ENCODE measurements around the gene SUPT20H. TPM values are rescaled to one million over a fixed set of nuclear protein-coding genes. Genes with fewer than 3 reads are reported as not detected.

The SUPT20H gene
- total and polyA plus RNA-seq, 2 donors from 2014 or later: 20.7 to 61.6 TPM

DNA sequence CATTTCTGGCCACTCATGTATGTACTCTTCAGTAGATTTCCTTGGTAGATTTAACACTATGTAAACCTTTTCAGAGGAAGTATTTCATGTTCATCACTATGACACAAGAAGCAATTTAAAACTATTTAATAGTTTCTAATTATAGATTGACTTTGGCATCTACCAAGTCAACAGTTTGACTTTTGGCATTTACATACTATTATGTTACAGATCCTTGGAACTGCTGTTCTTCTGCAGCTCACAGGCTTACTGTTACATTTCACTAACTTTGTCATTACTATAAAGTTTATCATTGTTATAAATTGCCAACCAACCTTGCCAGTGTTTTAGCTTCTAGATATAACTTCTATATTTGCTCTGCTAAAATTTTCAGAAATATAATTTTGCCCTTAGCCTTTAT, 18.7 kb downstream of the SUPT20H start:
- Histone ChIP-seq H3K36me3 (ENCODE audit: control insufficient read depth in 2 of 3, insufficient read depth in 3 of 3, low read length in 3 of 3) (peaks cover 14 to 42% (median 21%) of the 10 kb centered on the region in 3 donors), H3K27ac (ENCODE audit: low read depth in 2 of 2, low read length in 2 of 2) (no peak overlapping the region), H3K27me3 (ENCODE audit: control insufficient read depth, insufficient read depth, low read length) (no peaks in the 10 kb centered on the region), H3K4me1 (ENCODE audit: control insufficient read depth in 2 of 3, insufficient read depth in 2 of 3, low read depth in 1 of 3, low read length in 3 of 3) (no peaks in the 10 kb centered on the region), H3K9ac (ENCODE audit: low read length in 3 of 3) (no peak overlapping the region), H3K4me3 (ENCODE audit: low read length in 3 of 3) (no peak overlapping the region), H3K9me3 (ENCODE audit: control insufficient read depth in 2 of 3, insufficient read depth in 1 of 3, low read length in 3 of 3) (no peaks in the 10 kb centered on the region)
- FAIRE-seq (no peak), DNase-seq (no peak)
- intact Hi-C loops (cut with DNase I): no loop called here
- TF ChIP-seq, protein P1, sequence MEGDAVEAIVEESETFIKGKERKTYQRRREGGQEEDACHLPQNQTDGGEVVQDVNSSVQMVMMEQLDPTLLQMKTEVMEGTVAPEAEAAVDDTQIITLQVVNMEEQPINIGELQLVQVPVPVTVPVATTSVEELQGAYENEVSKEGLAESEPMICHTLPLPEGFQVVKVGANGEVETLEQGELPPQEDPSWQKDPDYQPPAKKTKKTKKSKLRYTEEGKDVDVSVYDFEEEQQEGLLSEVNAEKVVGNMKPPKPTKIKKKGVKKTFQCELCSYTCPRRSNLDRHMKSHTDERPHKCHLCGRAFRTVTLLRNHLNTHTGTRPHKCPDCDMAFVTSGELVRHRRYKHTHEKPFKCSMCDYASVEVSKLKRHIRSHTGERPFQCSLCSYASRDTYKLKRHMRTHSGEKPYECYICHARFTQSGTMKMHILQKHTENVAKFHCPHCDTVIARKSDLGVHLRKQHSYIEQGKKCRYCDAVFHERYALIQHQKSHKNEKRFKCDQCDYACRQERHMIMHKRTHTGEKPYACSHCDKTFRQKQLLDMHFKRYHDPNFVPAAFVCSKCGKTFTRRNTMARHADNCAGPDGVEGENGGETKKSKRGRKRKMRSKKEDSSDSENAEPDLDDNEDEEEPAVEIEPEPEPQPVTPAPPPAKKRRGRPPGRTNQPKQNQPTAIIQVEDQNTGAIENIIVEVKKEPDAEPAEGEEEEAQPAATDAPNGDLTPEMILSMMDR (IDR thresholded peaks at IDR 0.05; ENCODE audit: borderline replicate concordance, extremely low read depth, insufficient read depth): no peak

DNA sequence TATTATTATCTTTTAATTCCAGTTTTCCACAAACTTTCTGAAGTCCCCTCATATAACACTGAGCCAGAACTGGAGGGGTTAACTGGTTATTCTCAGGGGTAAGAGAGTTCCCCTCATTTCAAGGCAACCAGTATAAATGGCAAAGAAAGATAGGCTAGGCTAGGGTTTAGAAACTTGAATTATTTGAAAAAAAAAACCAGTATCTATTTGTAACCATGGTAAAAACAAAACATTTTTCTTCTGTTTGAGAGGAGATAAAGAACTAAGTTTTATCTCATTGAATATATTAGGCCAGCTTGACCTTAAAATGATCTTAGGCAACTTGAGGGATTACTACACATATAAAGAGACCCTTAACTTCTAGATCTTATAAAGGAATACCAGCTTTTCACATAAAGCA, 19.6 kb downstream of the SUPT20H start:
- no peaks in the 10 kb centered on the region for H3K4me1 ChIP-seq (ENCODE audit: control insufficient read depth in 2 of 3, insufficient read depth in 2 of 3, low read depth in 1 of 3, low read length in 3 of 3)
- DNase-seq (no peak), FAIRE-seq (no peak)
- no peaks in the 10 kb centered on the region for H3K9me3 ChIP-seq (ENCODE audit: control insufficient read depth in 2 of 3, insufficient read depth in 1 of 3, low read length in 3 of 3)
- no peak overlapping the region for H3K27ac ChIP-seq (ENCODE audit: low read depth in 2 of 2, low read length in 2 of 2)
- H3K27me3 ChIP-seq (ENCODE audit: control insufficient read depth, insufficient read depth, low read length): no peaks in the 10 kb centered on the region
- intact Hi-C loops (cut with DNase I): no loop called here
- no peak overlapping the region for H3K4me3 ChIP-seq (ENCODE audit: low read length in 3 of 3)
- TF ChIP-seq, protein P1 (IDR thresholded peaks at IDR 0.05; ENCODE audit: borderline replicate concordance, extremely low read depth, insufficient read depth): no peak
- H3K9ac ChIP-seq (ENCODE audit: low read length in 3 of 3): no peak overlapping the region
- H3K36me3 ChIP-seq (ENCODE audit: control insufficient read depth in 2 of 3, insufficient read depth in 3 of 3, low read length in 3 of 3): peaks cover 18 to 47% (median 26%) of the 10 kb centered on the region in 3 donors

DNA sequence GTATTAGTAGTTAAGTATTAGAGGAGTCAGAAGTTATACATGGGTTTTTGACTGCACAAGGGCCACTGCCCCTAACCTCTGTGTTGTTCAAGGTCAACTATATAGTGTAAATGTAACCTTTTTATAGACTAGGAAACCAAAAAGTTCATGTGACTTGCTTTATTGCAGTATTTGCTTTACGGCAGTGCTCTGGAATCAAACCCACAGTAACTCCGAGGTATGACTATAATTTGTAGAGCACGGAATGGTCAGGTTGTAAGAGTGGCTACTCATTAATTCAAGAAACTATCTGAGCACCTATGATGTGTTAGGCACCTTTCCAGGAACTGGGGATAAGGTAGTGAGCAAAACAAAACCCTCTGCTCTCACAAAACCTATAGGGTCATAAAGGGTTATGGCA, 22.2 kb downstream of the SUPT20H start:
- H3K9ac ChIP-seq (ENCODE audit: low read length in 3 of 3): no peak overlapping the region
- no peak for FAIRE-seq
- H3K9me3 ChIP-seq (ENCODE audit: control insufficient read depth in 2 of 3, insufficient read depth in 1 of 3, low read length in 3 of 3): no peaks in the 10 kb centered on the region
- H3K36me3 ChIP-seq (ENCODE audit: control insufficient read depth in 2 of 3, insufficient read depth in 3 of 3, low read length in 3 of 3): peaks cover 17 to 39% (median 30%) of the 10 kb centered on the region in 3 donors
- H3K27ac ChIP-seq (ENCODE audit: low read depth in 2 of 2, low read length in 2 of 2): no peak overlapping the region
- no peak for DNase-seq
- TF ChIP-seq, protein P1 (IDR thresholded peaks at IDR 0.05; ENCODE audit: borderline replicate concordance, extremely low read depth, insufficient read depth): no peak
- H3K4me3 ChIP-seq (ENCODE audit: low read length in 3 of 3): no peak overlapping the region
- H3K27me3 ChIP-seq (ENCODE audit: control insufficient read depth, insufficient read depth, low read length): no peaks in the 10 kb centered on the region
- no peaks in the 10 kb centered on the region for H3K4me1 ChIP-seq (ENCODE audit: control insufficient read depth in 2 of 3, insufficient read depth in 2 of 3, low read depth in 1 of 3, low read length in 3 of 3)
- intact Hi-C loops (cut with DNase I): no loop called here

DNA sequence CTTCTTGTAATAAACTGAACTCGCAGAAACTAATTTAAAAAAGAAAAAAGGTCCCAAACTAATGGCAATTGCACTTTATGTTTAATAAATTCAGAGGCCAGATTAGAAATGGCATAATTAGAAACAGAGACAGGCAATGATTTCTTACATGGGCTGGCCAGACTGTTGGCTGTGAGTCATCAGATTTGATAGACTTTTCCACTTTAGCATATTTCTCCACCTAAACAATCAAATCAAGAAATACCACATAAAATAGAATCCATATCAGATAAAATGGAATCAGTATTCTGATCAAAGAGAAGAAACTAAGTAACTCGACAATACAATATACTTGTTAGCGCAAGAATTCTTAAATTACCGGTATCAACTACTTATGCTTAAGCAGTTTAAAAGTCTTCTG, 29.9 kb downstream of the SUPT20H start:
- H3K4me3 ChIP-seq (ENCODE audit: low read length in 3 of 3): no peak overlapping the region
- peaks cover 13 to 48% (median 35%) of the 10 kb centered on the region in 3 donors for H3K36me3 ChIP-seq (ENCODE audit: control insufficient read depth in 2 of 3, insufficient read depth in 3 of 3, low read length in 3 of 3)
- no peaks in the 10 kb centered on the region for H3K27me3 ChIP-seq (ENCODE audit: control insufficient read depth, insufficient read depth, low read length)
- no peak overlapping the region for H3K9ac ChIP-seq (ENCODE audit: low read length in 3 of 3)
- H3K9me3 ChIP-seq (ENCODE audit: control insufficient read depth in 2 of 3, insufficient read depth in 1 of 3, low read length in 3 of 3): no peaks in the 10 kb centered on the region
- DNase-seq (no peak), FAIRE-seq (no peak)
- no peak overlapping the region for H3K27ac ChIP-seq (ENCODE audit: low read depth in 2 of 2, low read length in 2 of 2)
- H3K4me1 ChIP-seq (ENCODE audit: control insufficient read depth in 2 of 3, insufficient read depth in 2 of 3, low read depth in 1 of 3, low read length in 3 of 3): no peaks in the 10 kb centered on the region
- intact Hi-C loops (cut with DNase I): no loop called here
- TF ChIP-seq, protein P1 (IDR thresholded peaks at IDR 0.05; ENCODE audit: borderline replicate concordance, extremely low read depth, insufficient read depth): no peak
